Measurements from ENCODE around the gene CFAP70.

The CFAP70 gene

DNA sequence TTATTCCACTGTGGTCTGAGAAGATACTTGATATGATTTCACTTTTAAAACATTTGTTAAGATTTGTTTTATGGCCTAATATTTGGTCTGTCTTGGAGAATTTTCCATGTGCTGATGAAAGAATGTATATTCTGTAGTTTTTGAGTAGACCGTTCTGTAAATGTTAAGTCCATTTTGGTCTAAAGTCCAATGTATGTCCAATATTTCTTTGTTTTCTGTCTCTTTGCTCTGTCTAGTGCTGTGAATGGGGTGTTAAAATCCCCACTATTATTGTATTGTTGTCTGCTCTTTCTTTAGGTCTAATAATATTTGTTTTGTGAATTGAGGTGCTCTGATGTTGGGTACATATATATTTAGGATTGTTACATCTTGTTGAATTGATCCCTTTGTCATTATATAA is 142.9 kb downstream of the CFAP70 start:
- Histone ChIP-seq H3K27ac (ENCODE audit: low read depth, low read length, severe bottlenecking) (no peak overlapping the region), H3K4me1 (ENCODE audit: control insufficient read depth, insufficient read depth, low read length, poor library complexity, severe bottlenecking) (no peaks in the 10 kb centered on the region), H3K36me3 (ENCODE audit: control insufficient read depth, insufficient read depth, low read length) (peaks cover 29% of the 10 kb centered on the region), H3K9me3 (ENCODE audit: control insufficient read depth, low read length) (no peaks in the 10 kb centered on the region), H3K4me3 (ENCODE audit: extremely low read depth, insufficient read depth, low read length, poor library complexity, severe bottlenecking) (no peak overlapping the region)
- WGBS, 2 experiments (ENCODE audit: insufficient coverage in 2 of 2): 100% methylated on average over 1 of the region's 1 CpG

DNA sequence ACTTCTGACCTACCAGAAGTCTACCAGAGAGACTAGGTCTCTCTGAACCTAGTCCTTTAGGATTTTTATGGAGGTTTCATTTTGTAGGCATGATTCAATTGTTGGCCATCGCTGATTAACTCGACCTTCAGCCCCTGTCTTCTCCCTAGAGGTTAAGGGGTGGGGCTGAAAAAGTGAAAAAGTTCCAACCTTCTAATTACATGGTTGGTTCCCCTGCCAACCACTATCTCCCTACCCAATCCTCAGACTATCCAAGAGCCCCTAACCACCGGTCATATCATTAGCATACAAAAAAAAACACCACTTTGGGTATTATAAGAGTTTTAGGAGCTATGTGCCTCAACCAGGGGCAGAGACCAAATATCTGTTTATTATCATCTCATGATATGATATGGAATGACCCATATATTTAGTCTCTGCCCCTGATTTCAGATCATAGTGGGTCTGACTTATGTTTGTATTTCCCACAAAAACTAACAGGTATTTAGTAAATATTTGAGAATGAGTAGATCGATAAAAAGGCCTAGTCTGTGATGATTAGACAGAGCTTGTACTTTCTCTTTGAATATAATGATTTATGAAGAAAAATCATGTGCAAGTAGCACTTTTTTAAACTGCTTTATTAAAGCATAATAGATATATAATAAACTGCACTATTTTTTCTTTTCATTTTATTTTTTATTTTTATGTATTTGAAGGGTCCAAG is 147.4 kb downstream of the CFAP70 start:
- Histone ChIP-seq H3K9me3 (ENCODE audit: control insufficient read depth, low read length) (peaks cover 3% of the 10 kb centered on the region), H3K4me1 (ENCODE audit: control insufficient read depth, insufficient read depth, low read length, poor library complexity, severe bottlenecking) (no peaks in the 10 kb centered on the region), H3K4me3 (ENCODE audit: extremely low read depth, insufficient read depth, low read length, poor library complexity, severe bottlenecking) (no peak overlapping the region), H3K36me3 (ENCODE audit: control insufficient read depth, insufficient read depth, low read length) (peaks cover 35% of the 10 kb centered on the region), H3K27ac (ENCODE audit: low read depth, low read length, severe bottlenecking) (no peak overlapping the region)
- WGBS, 2 experiments (ENCODE audit: insufficient coverage in 2 of 2): no CpG with 5 or more reads among the region's 4 CpGs

DNA sequence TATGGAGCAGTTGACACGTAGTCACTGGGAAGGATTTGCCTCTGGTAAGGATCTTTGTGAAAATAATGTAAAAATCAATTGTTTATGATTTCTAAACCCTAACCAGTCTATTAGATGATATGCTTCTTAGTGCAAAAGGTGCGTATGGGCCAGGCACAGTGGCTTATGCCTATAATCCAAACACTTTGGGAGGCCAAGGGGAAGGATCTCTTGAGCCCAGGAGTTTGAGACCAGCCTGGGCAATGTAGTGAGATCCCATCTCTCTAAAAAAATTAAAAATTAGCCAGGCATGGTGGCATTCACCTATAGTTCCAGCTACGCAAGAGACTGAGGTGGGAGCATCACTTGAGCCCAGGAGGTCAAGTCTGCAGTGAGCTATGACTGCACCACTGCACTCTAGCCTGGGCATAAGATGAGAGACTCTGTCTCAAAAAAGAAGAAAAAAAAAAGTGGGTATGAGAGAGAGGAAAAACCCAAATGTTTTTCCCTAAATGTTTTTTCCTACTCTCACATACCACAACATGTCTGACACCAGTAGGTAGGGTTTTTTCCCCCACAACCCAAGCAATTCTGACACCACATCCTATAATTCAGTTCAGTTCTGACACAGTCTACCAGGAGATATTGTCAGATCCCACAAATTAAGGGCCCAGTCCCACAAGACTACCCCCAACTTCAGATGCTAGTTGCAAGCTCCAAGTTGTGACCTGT is 148.1 kb downstream of the CFAP70 start:
- 100% methylated on average over 2 to 3 of the region's 3 CpGs for WGBS, 2 experiments (ENCODE audit: insufficient coverage in 2 of 2)
- Histone ChIP-seq H3K36me3 (ENCODE audit: control insufficient read depth, insufficient read depth, low read length) (peaks cover 41% of the 10 kb centered on the region), H3K4me1 (ENCODE audit: control insufficient read depth, insufficient read depth, low read length, poor library complexity, severe bottlenecking) (no peaks in the 10 kb centered on the region)

DNA sequence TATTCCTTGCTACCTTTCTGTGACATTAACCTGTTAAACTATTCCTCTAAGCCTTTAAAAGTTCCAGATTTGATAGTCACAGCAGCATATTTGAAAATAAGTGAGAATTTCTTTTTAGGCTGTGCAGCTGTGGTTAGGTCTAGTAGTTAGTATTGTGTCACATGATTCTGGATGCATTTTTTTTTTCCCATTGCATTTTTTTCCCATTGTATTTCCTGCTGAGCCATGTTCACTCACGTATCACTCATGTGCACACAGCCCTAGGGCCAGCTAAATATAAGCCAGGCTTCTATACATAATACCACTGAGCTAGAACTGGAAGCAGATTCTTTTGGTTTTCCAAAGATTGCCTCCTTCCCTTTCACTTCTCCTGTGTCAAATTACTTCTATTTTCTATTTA is 149.0 kb downstream of the CFAP70 start:
- H3K9me3 ChIP-seq (ENCODE audit: control insufficient read depth, low read length): peaks cover 10% of the 10 kb centered on the region
- WGBS, 2 experiments (ENCODE audit: insufficient coverage in 2 of 2): 87% methylated on average over 1 of the region's 1 CpG; no CpG with 5 or more reads in 1 of the 2 experiments
- H3K4me1 ChIP-seq (ENCODE audit: control insufficient read depth, insufficient read depth, low read length, poor library complexity, severe bottlenecking): no peaks in the 10 kb centered on the region
- H3K4me3 ChIP-seq (ENCODE audit: extremely low read depth, insufficient read depth, low read length, poor library complexity, severe bottlenecking): no peak overlapping the region
- H3K36me3 ChIP-seq (ENCODE audit: control insufficient read depth, insufficient read depth, low read length): peaks cover 48% of the 10 kb centered on the region
- no peak overlapping the region for H3K27ac ChIP-seq (ENCODE audit: low read depth, low read length, severe bottlenecking)

More for the DNA sequence above, 148.1 kb downstream of the CFAP70 start:
- Histone ChIP-seq H3K27ac (ENCODE audit: low read depth, low read length, severe bottlenecking) (no peak overlapping the region), H3K9me3 (ENCODE audit: control insufficient read depth, low read length) (peaks cover 10% of the 10 kb centered on the region), H3K4me3 (ENCODE audit: extremely low read depth, insufficient read depth, low read length, poor library complexity, severe bottlenecking) (no peak overlapping the region)

DNA sequence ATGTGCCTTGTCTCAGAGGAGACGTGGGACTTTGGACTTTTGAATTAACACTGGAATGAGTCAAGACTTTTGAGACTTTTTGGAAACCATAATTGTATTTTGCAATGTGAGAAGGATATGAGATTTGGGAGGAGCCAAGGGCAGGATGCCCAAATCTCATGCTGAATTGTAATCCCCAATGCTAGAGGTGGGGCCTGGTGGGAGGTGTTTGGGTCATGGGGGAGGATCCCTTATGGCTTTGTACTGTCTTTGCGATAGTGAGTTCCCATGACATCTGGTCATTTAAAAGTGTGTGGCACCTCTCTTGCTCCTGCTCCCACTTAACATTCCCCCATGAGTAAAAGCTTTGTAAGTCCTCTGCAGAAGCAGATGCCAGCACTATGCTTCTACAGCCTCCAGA is 150.8 kb downstream of the CFAP70 start:
- no peaks in the 10 kb centered on the region for H3K4me1 ChIP-seq (ENCODE audit: control insufficient read depth, insufficient read depth, low read length, poor library complexity, severe bottlenecking)
- no peak overlapping the region for H3K4me3 ChIP-seq (ENCODE audit: extremely low read depth, insufficient read depth, low read length, poor library complexity, severe bottlenecking)
- H3K9me3 ChIP-seq (ENCODE audit: control insufficient read depth, low read length): peaks cover 10% of the 10 kb centered on the region
- WGBS, 2 experiments (ENCODE audit: insufficient coverage in 2 of 2): 93 to 100% methylated on average over 2 of the region's 2 CpGs
- H3K27ac ChIP-seq (ENCODE audit: low read depth, low read length, severe bottlenecking): no peak overlapping the region
- H3K36me3 ChIP-seq (ENCODE audit: control insufficient read depth, insufficient read depth, low read length): peaks cover 51% of the 10 kb centered on the region

DNA sequence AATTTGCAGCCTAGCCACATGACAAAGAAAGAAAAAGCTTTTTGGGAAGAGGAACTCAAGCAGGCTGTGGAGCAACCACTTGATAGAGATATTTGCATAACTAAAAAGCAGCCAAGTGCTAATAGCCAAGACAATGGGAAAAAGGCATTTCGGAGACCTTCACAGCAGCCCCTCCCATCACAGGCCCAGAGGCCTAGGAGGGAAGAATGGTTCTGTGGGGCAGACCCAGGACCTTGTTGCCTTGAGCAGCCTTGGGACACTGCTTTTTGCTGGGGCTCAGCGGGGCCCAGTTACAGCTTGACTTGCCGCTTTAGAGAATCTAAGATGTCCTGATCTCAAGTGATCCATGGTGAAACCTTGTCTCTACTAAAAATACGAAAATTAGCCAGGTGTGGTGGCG is 152.3 kb downstream of the CFAP70 start:
- 96 to 100% methylated on average over 5 of the region's 5 CpGs for WGBS, 2 experiments (ENCODE audit: insufficient coverage in 2 of 2)
- Histone ChIP-seq H3K4me1 (ENCODE audit: control insufficient read depth, insufficient read depth, low read length, poor library complexity, severe bottlenecking) (no peaks in the 10 kb centered on the region), H3K27ac (ENCODE audit: low read depth, low read length, severe bottlenecking) (no peak overlapping the region), H3K4me3 (ENCODE audit: extremely low read depth, insufficient read depth, low read length, poor library complexity, severe bottlenecking) (no peak overlapping the region), H3K9me3 (ENCODE audit: control insufficient read depth, low read length) (peaks cover 10% of the 10 kb centered on the region), H3K36me3 (ENCODE audit: control insufficient read depth, insufficient read depth, low read length) (peaks cover 54% of the 10 kb centered on the region)

DNA sequence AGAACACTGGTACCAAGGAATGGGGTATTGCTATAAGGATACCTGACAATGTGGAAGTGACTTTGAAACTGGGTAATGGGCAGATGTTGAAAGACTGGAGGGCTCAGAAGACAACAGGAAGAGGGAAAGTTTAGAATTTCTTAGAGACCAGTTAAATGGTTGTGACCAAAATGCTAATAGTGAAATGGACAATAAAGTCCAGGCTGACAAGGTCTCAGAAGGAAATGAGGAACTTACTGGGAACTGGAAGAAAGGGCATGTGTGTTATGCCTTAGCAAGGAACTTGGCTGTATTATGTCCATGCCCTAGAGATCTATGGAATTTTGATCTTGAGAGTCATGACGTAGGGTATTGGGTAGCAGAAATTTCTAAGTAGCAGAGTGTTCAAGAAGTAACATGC is 152.8 kb downstream of the CFAP70 start:
- no peak overlapping the region for H3K4me3 ChIP-seq (ENCODE audit: extremely low read depth, insufficient read depth, low read length, poor library complexity, severe bottlenecking)
- no peak overlapping the region for H3K27ac ChIP-seq (ENCODE audit: low read depth, low read length, severe bottlenecking)
- H3K36me3 ChIP-seq (ENCODE audit: control insufficient read depth, insufficient read depth, low read length): peaks cover 50% of the 10 kb centered on the region
- H3K4me1 ChIP-seq (ENCODE audit: control insufficient read depth, insufficient read depth, low read length, poor library complexity, severe bottlenecking): no peaks in the 10 kb centered on the region
- WGBS, 2 experiments (ENCODE audit: insufficient coverage in 2 of 2): 92% methylated on average over 1 of the region's 1 CpG; no CpG with 5 or more reads in 1 of the 2 experiments
- H3K9me3 ChIP-seq (ENCODE audit: control insufficient read depth, low read length): peaks cover 10% of the 10 kb centered on the region

DNA sequence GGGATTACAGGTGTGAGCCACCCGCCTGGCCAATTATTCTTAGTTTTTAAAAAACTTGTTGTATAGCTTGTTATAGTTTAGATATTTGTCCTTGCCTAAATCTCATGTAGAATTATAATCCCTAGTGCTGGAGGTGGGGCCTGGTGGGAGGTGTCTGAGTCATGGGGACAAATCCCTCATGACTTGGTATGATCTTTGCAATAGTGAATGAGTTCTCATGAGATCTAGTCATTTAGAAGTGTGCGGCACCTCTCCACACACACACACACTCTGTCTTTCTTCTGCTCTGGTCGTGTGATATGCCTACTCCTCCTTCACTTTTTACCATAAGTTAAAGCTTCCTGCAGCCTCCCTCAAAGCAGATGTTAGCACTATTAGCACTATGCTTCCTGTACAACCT is 153.6 kb downstream of the CFAP70 start:
- no peak overlapping the region for H3K27ac ChIP-seq (ENCODE audit: low read depth, low read length, severe bottlenecking)
- no peaks in the 10 kb centered on the region for H3K4me1 ChIP-seq (ENCODE audit: control insufficient read depth, insufficient read depth, low read length, poor library complexity, severe bottlenecking)
- H3K9me3 ChIP-seq (ENCODE audit: control insufficient read depth, low read length): peaks cover 10% of the 10 kb centered on the region
- WGBS, 2 experiments (ENCODE audit: insufficient coverage in 2 of 2): 88 to 89% methylated on average over 2 of the region's 3 CpGs
- peaks cover 43% of the 10 kb centered on the region for H3K36me3 ChIP-seq (ENCODE audit: control insufficient read depth, insufficient read depth, low read length)
- H3K4me3 ChIP-seq (ENCODE audit: extremely low read depth, insufficient read depth, low read length, poor library complexity, severe bottlenecking): no peak overlapping the region
